GM12878 (cell line): Measurements from ENCODE around the gene ZSCAN32.

Experiments used
- ATF7 ChIP-seq: fragments of 450-650 bp; IDR thresholded peaks from 2 replicates; pipeline ENCODE4 v1.6.1; 2016; ENCODE audit warnings: low read depth, mild to moderate bottlenecking
- BRCA1 ChIP-seq: IDR thresholded peaks from 2 replicates; pipeline ENCODE4 v1.6.1; 2011; ENCODE audit warnings: low read depth, low read length, improper control_type of control experiment
- EZH2 ChIP-seq: IDR thresholded peaks from 2 replicates; pipeline ENCODE4 v1.6.1; 2012; ENCODE audit warnings: low read depth, mild to moderate bottlenecking, control low read depth, inconsistent platforms, low read length, borderline replicate concordance; ENCODE audit not compliant: control insufficient read depth
- GABPA ChIP-seq: IDR thresholded peaks from 2 replicates; pipeline ENCODE4 v1.6.1; 2014; ENCODE audit warnings: antibody characterized with exemption, low read depth, mild to moderate bottlenecking, inconsistent platforms
- MYC ChIP-seq: IDR thresholded peaks from 2 replicates; pipeline ENCODE4 v1.6.1; 2011; ENCODE audit warnings: mild to moderate bottlenecking, low read length, moderate library complexity, inconsistent platforms; ENCODE audit not compliant: insufficient read depth, insufficient replicate concordance, insufficient read length, severe bottlenecking
- POLR2A ChIP-seq: IDR thresholded peaks from 2 replicates; pipeline ENCODE4 v1.6.1; 2011; ENCODE audit warnings: low read depth, mild to moderate bottlenecking, low read length
- TF ChIP-seq, protein P1 (sequence below), 3 experiments: IDR thresholded peaks in 2 of 3; conservative IDR thresholded peaks in 1 of 3; 2 replicates each; pipeline ENCODE4 v1.5.1; 2011; ENCODE audit warnings: low read depth in 3 of 3, low read length in 3 of 3, mild to moderate bottlenecking in 3 of 3, control low read depth in 2 of 3, moderate library complexity in 2 of 3, inconsistent platforms in 1 of 3, mixed read lengths in 1 of 3; ENCODE audit not compliant: control insufficient read depth in 2 of 3, insufficient read depth in 1 of 3; ENCODE audit errors: extremely low read depth in 1 of 3
- TF ChIP-seq, protein P2 (sequence below): IDR thresholded peaks from 2 replicates; pipeline ENCODE4 v1.6.1; 2012; ENCODE audit warnings: mild to moderate bottlenecking, low read depth, low read length
- TF ChIP-seq, protein P3 (sequence below): IDR thresholded peaks from 2 replicates; pipeline ENCODE4 v1.6.1; 2011; ENCODE audit warnings: low read depth, mild to moderate bottlenecking, low read length, moderate library complexity, borderline replicate concordance; ENCODE audit errors: extremely low read depth

DNA sequence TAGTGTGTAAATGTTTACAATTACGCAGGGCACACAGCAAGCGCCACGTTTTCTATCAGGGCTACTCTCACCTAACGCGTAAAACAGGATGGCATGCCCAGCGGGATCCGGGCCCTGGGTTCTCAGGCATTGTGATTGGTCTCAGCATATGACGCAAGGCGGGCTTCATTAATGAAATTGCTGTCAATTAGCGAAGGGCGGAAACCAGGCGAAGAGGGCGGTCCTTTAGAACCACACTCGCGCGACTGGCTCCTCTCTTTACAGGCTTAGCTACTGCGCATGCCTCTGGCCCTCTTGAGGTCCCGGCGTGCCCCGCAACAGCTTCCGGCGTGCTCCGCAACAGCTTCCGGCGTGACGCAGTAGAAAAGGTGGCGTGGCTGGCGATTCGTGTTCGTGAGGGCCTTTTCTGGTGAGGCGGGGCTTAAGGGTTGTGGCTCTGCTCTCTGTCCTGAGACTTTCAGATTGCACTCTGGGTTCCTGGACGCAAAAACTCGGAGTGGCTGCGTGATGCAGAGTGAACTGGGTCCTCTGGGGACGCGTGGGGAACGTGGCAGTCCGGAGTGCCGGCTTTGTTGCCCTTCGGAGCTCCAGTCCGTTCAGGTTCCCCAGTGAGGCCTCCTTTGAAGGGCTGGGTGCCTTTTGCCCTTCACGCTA, 35.9 kb downstream of the ZSCAN32 start:
- TF ChIP-seq POLR2A (peak; percentile 59; the same call in 1 of the 2 replicates), BRCA1 (no peak), EZH2 (no peak), MYC (no peak), GABPA (peak; percentile 85), ATF7 (no peak)
- TF ChIP-seq, protein P1, sequence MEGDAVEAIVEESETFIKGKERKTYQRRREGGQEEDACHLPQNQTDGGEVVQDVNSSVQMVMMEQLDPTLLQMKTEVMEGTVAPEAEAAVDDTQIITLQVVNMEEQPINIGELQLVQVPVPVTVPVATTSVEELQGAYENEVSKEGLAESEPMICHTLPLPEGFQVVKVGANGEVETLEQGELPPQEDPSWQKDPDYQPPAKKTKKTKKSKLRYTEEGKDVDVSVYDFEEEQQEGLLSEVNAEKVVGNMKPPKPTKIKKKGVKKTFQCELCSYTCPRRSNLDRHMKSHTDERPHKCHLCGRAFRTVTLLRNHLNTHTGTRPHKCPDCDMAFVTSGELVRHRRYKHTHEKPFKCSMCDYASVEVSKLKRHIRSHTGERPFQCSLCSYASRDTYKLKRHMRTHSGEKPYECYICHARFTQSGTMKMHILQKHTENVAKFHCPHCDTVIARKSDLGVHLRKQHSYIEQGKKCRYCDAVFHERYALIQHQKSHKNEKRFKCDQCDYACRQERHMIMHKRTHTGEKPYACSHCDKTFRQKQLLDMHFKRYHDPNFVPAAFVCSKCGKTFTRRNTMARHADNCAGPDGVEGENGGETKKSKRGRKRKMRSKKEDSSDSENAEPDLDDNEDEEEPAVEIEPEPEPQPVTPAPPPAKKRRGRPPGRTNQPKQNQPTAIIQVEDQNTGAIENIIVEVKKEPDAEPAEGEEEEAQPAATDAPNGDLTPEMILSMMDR (IDR thresholded peaks at IDR 0.05 in 2 of 3, conservative IDR thresholded peaks at IDR 0.05 in 1 of 3; ENCODE audit: control insufficient read depth in 2 of 3, extremely low read depth in 1 of 3, insufficient read depth in 1 of 3, low read depth in 3 of 3, low read length in 3 of 3): no peak
- TF ChIP-seq, protein P2, sequence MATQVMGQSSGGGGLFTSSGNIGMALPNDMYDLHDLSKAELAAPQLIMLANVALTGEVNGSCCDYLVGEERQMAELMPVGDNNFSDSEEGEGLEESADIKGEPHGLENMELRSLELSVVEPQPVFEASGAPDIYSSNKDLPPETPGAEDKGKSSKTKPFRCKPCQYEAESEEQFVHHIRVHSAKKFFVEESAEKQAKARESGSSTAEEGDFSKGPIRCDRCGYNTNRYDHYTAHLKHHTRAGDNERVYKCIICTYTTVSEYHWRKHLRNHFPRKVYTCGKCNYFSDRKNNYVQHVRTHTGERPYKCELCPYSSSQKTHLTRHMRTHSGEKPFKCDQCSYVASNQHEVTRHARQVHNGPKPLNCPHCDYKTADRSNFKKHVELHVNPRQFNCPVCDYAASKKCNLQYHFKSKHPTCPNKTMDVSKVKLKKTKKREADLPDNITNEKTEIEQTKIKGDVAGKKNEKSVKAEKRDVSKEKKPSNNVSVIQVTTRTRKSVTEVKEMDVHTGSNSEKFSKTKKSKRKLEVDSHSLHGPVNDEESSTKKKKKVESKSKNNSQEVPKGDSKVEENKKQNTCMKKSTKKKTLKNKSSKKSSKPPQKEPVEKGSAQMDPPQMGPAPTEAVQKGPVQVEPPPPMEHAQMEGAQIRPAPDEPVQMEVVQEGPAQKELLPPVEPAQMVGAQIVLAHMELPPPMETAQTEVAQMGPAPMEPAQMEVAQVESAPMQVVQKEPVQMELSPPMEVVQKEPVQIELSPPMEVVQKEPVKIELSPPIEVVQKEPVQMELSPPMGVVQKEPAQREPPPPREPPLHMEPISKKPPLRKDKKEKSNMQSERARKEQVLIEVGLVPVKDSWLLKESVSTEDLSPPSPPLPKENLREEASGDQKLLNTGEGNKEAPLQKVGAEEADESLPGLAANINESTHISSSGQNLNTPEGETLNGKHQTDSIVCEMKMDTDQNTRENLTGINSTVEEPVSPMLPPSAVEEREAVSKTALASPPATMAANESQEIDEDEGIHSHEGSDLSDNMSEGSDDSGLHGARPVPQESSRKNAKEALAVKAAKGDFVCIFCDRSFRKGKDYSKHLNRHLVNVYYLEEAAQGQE: no peak
- TF ChIP-seq, protein P3, sequence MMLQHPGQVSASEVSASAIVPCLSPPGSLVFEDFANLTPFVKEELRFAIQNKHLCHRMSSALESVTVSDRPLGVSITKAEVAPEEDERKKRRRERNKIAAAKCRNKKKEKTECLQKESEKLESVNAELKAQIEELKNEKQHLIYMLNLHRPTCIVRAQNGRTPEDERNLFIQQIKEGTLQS: no peak
